ENCODE measurements around the gene SPTY2D1. TPM values are rescaled to one million over a fixed set of nuclear protein-coding genes. Genes with fewer than 3 reads are reported as not detected.

Gene SPTY2D1
- total and polyA plus RNA-seq, 7 donors = 4.8 to 17.8 (median 15.0) TPM

DNA sequence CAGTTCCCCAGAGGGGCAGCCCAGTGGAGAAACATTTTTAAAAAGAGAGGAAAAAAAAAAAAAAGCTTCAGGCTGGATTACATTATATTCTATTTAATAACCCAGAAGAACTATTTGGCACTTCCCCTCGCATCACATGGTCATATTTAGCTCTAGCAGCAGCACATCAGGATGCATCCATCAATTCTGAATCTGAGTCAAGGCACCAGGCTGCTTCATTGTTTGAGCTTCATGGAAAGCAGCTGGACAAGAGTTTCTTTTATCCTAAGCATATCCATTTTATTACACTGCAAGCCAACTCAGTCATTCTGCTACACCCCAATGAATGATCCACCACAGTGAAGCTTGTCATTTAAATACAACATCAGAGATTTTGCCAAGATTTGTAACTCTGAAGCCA lies 10.0 kb downstream of the SPTY2D1 start:
- Histone ChIP-seq H3K27ac (no peak overlapping the region), H3K27me3 (ENCODE audit: insufficient read depth in 3 of 3, low read length in 2 of 3) (no peaks in the 10 kb centered on the region), H3K36me3 (ENCODE audit: insufficient read depth in 1 of 2, low read depth in 1 of 2) (no peaks in the 10 kb centered on the region), H3K4me3 (no peak overlapping the region), H3K4me1 (peaks cover 8% of the 10 kb centered on the region), H3K9me3 (no peaks in the 10 kb centered on the region)
- ATAC-seq = no peak
- WGBS, 3 donors = 77 to 86% (median 82%) methylated on average over 1 of the region's 1 CpG
- TF ChIP-seq, protein P1, sequence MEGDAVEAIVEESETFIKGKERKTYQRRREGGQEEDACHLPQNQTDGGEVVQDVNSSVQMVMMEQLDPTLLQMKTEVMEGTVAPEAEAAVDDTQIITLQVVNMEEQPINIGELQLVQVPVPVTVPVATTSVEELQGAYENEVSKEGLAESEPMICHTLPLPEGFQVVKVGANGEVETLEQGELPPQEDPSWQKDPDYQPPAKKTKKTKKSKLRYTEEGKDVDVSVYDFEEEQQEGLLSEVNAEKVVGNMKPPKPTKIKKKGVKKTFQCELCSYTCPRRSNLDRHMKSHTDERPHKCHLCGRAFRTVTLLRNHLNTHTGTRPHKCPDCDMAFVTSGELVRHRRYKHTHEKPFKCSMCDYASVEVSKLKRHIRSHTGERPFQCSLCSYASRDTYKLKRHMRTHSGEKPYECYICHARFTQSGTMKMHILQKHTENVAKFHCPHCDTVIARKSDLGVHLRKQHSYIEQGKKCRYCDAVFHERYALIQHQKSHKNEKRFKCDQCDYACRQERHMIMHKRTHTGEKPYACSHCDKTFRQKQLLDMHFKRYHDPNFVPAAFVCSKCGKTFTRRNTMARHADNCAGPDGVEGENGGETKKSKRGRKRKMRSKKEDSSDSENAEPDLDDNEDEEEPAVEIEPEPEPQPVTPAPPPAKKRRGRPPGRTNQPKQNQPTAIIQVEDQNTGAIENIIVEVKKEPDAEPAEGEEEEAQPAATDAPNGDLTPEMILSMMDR (IDR thresholded peaks at IDR 0.05) = no peak
- intact Hi-C loops (cut with DNase I) = no loop called here
- DNase-seq = no peak

DNA sequence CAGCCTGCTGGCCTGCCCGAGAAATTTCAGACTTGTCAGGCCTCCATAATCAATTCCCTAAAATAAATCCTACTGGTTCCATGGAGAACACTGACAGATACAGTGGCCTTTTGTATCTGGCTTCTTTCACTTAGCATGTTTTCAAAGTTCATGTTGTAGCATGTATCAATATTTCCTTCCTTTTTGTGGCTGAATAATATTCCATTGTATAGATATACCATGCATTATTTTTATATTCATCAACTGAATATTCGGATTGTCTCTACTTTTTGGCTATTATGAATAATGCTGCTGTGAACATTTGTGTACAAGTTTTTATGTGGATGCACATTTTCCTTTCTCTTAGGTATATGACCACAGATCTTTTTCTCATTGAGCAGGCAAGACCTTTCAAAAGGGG lies 10.4 kb downstream of the SPTY2D1 start:
- Histone ChIP-seq H3K4me1 (peaks cover 13% of the 10 kb centered on the region), H3K36me3 (ENCODE audit: insufficient read depth in 1 of 2, low read depth in 1 of 2) (no peaks in the 10 kb centered on the region), H3K27me3 (ENCODE audit: insufficient read depth in 3 of 3, low read length in 2 of 3) (no peaks in the 10 kb centered on the region), H3K27ac (no peak overlapping the region), H3K9me3 (no peaks in the 10 kb centered on the region), H3K4me3 (no peak overlapping the region)
- no peak for DNase-seq
- no peak for ATAC-seq
- whole genome bisulfite sequencing, 3 donors = 96 to 100% (median 99%) methylated on average over 2 of the region's 2 CpGs
- intact Hi-C loops (cut with DNase I) = no loop called here
- TF ChIP-seq, protein P1 (IDR thresholded peaks at IDR 0.05) = no peak

DNA sequence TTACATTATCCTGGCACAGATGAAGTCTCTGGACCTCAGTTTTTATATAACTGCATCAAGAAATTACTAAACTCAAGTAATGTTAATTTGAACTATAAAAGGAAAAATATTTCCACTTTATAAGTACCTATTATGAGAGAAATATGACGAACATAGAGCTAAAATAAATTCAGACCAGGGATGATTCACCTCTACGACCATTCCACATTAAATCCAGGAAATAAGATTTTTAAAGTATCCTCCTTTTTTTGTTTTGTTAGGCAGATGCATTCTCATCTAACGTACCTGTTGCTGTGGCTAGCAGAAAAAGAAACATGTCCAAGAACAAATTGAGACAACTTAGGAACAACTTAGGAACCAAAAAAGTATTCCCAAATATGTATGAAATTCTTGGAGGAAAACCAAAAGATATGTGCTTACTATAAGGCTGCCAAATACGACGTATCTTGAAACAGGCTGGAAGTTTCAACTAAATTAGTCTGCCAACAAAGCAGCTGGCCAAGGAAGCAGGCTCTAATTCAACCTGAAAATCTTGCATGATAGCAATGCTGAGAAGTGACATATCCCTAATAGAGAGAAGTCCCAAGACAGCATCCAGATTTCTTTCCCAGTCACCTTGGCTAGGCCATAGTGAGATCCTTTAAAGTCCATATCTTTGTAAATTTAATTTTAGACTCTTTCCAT lies 15.7 kb downstream of the SPTY2D1 start:
- Histone ChIP-seq H3K36me3 (ENCODE audit: insufficient read depth in 1 of 2, low read depth in 1 of 2) (peaks cover under 1 to 27% of the 10 kb centered on the region in 2 donors), H3K4me3 (no peak overlapping the region), H3K9me3 (no peaks in the 10 kb centered on the region), H3K27me3 (ENCODE audit: insufficient read depth in 3 of 3, low read length in 2 of 3) (no peaks in the 10 kb centered on the region), H3K27ac (peak overlapping the region; percentile 12), H3K4me1 (peaks cover 14% of the 10 kb centered on the region)
- WGBS, 3 donors = 13 to 25% (median 14%) methylated on average over 5 of the region's 5 CpGs
- TF ChIP-seq, protein P1 (IDR thresholded peaks at IDR 0.05) = no peak
- intact Hi-C loops (cut with DNase I) = no loop called here
- ATAC-seq (peak in 2 of 4 donors; percentile 60 to 67), DNase-seq (no peak)

DNA sequence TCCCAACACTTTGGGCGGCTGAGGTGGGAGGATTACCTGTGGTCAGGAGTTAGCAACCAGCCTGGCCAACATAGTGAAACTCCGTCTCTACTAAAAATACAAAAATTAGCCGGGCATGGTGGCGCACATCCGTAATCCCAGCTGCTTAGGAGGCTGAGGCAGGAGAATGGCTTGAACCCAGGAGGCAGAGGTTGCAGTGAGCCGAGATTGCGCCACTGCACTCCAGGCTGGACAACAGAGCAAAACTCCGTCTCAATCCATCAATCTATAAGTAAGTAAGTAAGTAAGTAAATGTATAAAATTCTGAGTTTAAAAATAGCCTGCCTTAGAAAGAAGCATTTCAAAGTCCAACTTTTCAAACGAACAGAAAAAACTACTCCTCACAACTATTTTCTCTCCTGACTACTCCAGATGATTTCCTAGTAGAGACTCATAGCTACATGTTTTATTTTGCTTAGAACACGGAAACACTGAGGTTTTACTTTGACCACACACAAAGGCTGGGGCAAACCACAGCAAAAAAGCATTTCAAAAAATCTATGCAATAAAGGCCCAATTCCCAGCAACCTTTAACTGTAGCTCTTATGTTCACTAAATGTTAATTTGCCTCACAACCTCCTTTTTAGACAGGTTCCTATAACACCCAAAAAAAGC lies 16.3 kb downstream of the SPTY2D1 start:
- Histone ChIP-seq H3K27me3 (ENCODE audit: insufficient read depth in 3 of 3, low read length in 2 of 3) (no peaks in the 10 kb centered on the region), H3K9me3 (no peaks in the 10 kb centered on the region), H3K27ac (peak overlapping the region; percentile 12), H3K4me3 (no peak overlapping the region), H3K36me3 (ENCODE audit: insufficient read depth in 1 of 2, low read depth in 1 of 2) (peaks cover 4 to 31% of the 10 kb centered on the region in 2 donors), H3K4me1 (peaks cover 14% of the 10 kb centered on the region)
- no peak for DNase-seq
- TF ChIP-seq, protein P1 (IDR thresholded peaks at IDR 0.05) = no peak
- WGBS, 3 donors = 74 to 84% (median 84%) methylated on average over 10 of the region's 10 CpGs
- no peak for ATAC-seq
- intact Hi-C loops (cut with DNase I) = no loop called here
